Measurements from ENCODE around the gene ZNF605.
"Not testable (repeated sequence)": the region's sequence is repeated elsewhere in the genome, so short reads cannot be mapped to it uniquely, and the experiment has no call there.

The ZNF605 gene

GRCh38 chr12:132948146-132949066 is 7.7 kb downstream of the ZNF605 start:
- no peak for DNase-seq

- no peak for DNase-seq
Measured at GRCh38 chr12:132946246-132946820, 9.8 kb downstream of the ZNF605 start.

GRCh38 chr12:132945806-132946205 is 10.3 kb downstream of the ZNF605 start:
- DNase-seq, result no peak

- no peak for DNase-seq
Measured at GRCh38 chr12:132942611-132943010, 13.5 kb downstream of the ZNF605 start.

- no peak for DNase-seq
Measured at GRCh38 chr12:132941336-132941954, 14.7 kb downstream of the ZNF605 start.

GRCh38 chr12:132940071-132940719 is 15.9 kb downstream of the ZNF605 start:
- DNase-seq, result no peak

GRCh38 chr12:132938807-132939206 is 17.3 kb downstream of the ZNF605 start:
- DNase-seq, result not testable (repeated sequence)

- DNase-seq, result no peak
Measured at GRCh38 chr12:132937476-132937875, 18.6 kb downstream of the ZNF605 start.

- not testable (repeated sequence) for DNase-seq
Measured at GRCh38 chr12:132936921-132937320, 19.2 kb downstream of the ZNF605 start.

GRCh38 chr12:132936163-132936562 is 19.9 kb downstream of the ZNF605 start:
- no peak for DNase-seq

GRCh38 chr12:132926415-132926833 is 29.7 kb downstream of the ZNF605 start:
- DNase-seq, result no peak

GRCh38 chr12:132925597-132926414 is 30.3 kb downstream of the ZNF605 start:
- no peak for DNase-seq

- DNase-seq, result no peak
Measured at GRCh38 chr12:132924356-132924755, 31.8 kb downstream of the ZNF605 start.

GRCh38 chr12:132923356-132923909 is 32.7 kb downstream of the ZNF605 start:
- DNase-seq, result no peak

- no peak for DNase-seq
Measured at GRCh38 chr12:132922676-132923075, 33.4 kb downstream of the ZNF605 start.

GRCh38 chr12:132921685-132922084 is 34.4 kb downstream of the ZNF605 start:
- DNase-seq, result no peak

- DNase-seq, result no peak
Measured at GRCh38 chr12:132918680-132919079, 37.4 kb downstream of the ZNF605 start.

GRCh38 chr12:132909030-132909368 is 47.1 kb downstream of the ZNF605 start:
- no peak for DNase-seq

GRCh38 chr12:132908145-132909029 is 47.7 kb downstream of the ZNF605 start:
- peak; percentile 97 for DNase-seq

GRCh38 chr12:132907789-132908144 is 48.3 kb downstream of the ZNF605 start:
- DNase-seq, result not testable (repeated sequence)

GRCh38 chr12:132907216-132907615 is 48.9 kb downstream of the ZNF605 start:
- no peak for DNase-seq
